ENCODE results near the gene GADD45B. TPM values are rescaled to one million over a fixed set of nuclear protein-coding genes. Genes with fewer than 3 reads are reported as not detected.

GADD45B gene
- total and polyA plus RNA-seq, 2 donors (not counting 3 experiments of a cell fraction or from before 2014, with no cell fraction given): 61.3 to 267 TPM

DNA sequence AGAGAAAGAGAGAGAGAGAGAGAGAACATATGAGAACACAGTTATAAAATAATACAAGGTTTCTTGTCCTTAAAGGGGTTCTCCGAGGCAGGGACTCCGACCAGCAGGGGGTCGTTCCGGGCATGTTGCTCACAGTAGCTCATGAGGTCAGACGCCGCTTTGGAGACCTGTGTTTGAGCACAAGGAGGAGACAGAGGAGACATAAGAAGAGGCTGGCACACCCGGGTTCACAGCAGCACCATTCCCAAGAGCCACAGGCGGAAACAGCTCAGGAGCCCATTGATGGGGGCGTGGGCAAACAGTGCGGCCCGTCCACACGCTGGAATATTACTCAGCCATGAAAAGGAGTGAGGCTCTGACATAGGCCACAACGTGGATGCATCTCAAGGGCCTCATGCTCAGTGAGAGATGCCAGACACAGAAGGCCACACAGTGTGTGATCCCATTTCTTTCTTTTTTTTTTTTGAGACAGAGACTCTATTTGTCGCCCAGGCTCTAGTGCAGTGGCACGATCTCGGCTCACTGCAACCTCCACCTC is 39.1 kb downstream of the GADD45B start:
- FAIRE-seq (no peak), DNase-seq (ENCODE audit: low read depth, low spot score) (no peak)
- no peaks in the 10 kb centered on the region for H3K9me3 ChIP-seq (replicated peaks; ENCODE audit: control insufficient read depth, insufficient read depth, low read length)
- dilution Hi-C loops (cut with MboI; ENCODE audit: extremely low pct_ligation_motif_present, low sequenced_read_pairs) (no loop called here), intact Hi-C loops (cut with micrococcal nuclease) (no loop called here)
- H3K4me2 ChIP-seq (ENCODE audit: insufficient read depth, low read length): no peak overlapping the region
- H2AFZ ChIP-seq (ENCODE audit: low read depth, low read length): no peak overlapping the region
- no peaks in the 10 kb centered on the region for H3K27me3 ChIP-seq (ENCODE audit: control insufficient read depth in 2 of 2, insufficient read depth in 2 of 2, low read length in 2 of 2)
- no peaks in the 10 kb centered on the region for H3K36me3 ChIP-seq (ENCODE audit: control insufficient read depth in 2 of 2, extremely low read depth in 1 of 2, insufficient read depth in 2 of 2, low read length in 2 of 2)
- H3K27ac ChIP-seq (ENCODE audit: insufficient read depth, low read depth, low read length): no peak overlapping the region
- H3K4me3 ChIP-seq (replicated peaks in 1 of 3; ENCODE audit: insufficient read depth in 1 of 3, low read depth in 1 of 3, low read length in 3 of 3): no peak overlapping the region
- no TSS peak for BruUV-seq (replicated peaks)
- H3K9ac ChIP-seq (replicated peaks; ENCODE audit: extremely low read depth, insufficient read depth, low read length): no peak overlapping the region
- H3K9me1 ChIP-seq (replicated peaks; ENCODE audit: control insufficient read depth, extremely low read depth, insufficient read depth, low read length): no peaks in the 10 kb centered on the region
- no peak for TF ChIP-seq POLR2AphosphoS5 (IDR thresholded peaks at IDR 0.05; ENCODE audit: insufficient read depth, low read depth, low read length)
- TF ChIP-seq MYC (IDR thresholded peaks at IDR 0.05; ENCODE audit: low read depth, low read length): no peak
- no peak for TF ChIP-seq POLR2A (IDR thresholded peaks at IDR 0.05; ENCODE audit: low read depth, low read length)
- TF ChIP-seq, protein P1, sequence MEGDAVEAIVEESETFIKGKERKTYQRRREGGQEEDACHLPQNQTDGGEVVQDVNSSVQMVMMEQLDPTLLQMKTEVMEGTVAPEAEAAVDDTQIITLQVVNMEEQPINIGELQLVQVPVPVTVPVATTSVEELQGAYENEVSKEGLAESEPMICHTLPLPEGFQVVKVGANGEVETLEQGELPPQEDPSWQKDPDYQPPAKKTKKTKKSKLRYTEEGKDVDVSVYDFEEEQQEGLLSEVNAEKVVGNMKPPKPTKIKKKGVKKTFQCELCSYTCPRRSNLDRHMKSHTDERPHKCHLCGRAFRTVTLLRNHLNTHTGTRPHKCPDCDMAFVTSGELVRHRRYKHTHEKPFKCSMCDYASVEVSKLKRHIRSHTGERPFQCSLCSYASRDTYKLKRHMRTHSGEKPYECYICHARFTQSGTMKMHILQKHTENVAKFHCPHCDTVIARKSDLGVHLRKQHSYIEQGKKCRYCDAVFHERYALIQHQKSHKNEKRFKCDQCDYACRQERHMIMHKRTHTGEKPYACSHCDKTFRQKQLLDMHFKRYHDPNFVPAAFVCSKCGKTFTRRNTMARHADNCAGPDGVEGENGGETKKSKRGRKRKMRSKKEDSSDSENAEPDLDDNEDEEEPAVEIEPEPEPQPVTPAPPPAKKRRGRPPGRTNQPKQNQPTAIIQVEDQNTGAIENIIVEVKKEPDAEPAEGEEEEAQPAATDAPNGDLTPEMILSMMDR (IDR thresholded peaks at IDR 0.05; ENCODE audit: extremely low read depth in 1 of 2, insufficient read depth in 1 of 2, low read depth in 1 of 2, low read length in 2 of 2): no peak
- TF ChIP-seq JUN (IDR thresholded peaks at IDR 0.05; ENCODE audit: borderline replicate concordance, insufficient read depth, insufficient read length, low read depth): no peak
- no peak for TF ChIP-seq FOS (IDR thresholded peaks at IDR 0.05; ENCODE audit: borderline replicate concordance, insufficient read depth, low read length)
- TF ChIP-seq EZH2 (IDR thresholded peaks at IDR 0.05; ENCODE audit: borderline replicate concordance, low read depth, low read length, severe bottlenecking): no peak
- no peak for TF ChIP-seq GATA2 (IDR thresholded peaks at IDR 0.05; ENCODE audit: insufficient read depth, insufficient read length, low read depth, low read length)
- TF ChIP-seq, protein P2, sequence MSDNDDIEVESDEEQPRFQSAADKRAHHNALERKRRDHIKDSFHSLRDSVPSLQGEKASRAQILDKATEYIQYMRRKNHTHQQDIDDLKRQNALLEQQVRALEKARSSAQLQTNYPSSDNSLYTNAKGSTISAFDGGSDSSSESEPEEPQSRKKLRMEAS (IDR thresholded peaks at IDR 0.05; ENCODE audit: insufficient read depth, insufficient read length): no peak
- H3K79me2 ChIP-seq (ENCODE audit: control insufficient read depth, insufficient read depth, low read length): no peaks in the 10 kb centered on the region
- no peaks in the 10 kb centered on the region for H4K20me1 ChIP-seq (replicated peaks; ENCODE audit: control insufficient read depth, extremely low read depth, insufficient read depth, low read length)
- POLR2A ChIA-PET: no interaction called here
- CTCF ChIA-PET: interaction anchor here (1.0 kb wide), 1 partner anchor 122 kb away, joined by 3 read pairs; no protein-coding TSS in a partner anchor
- no peaks in the 10 kb centered on the region for H3K4me1 ChIP-seq (ENCODE audit: control insufficient read depth, extremely low read depth, insufficient read depth, low read length)

All from endothelial cell of umbilical vein (primary cell).